GM12878 (cell line): ENCODE measurements around the gene ZNF365. TPM values are rescaled to one million over a fixed set of nuclear protein-coding genes. Genes with fewer than 3 reads are reported as not detected.

Experiments
- ATAC-seq: fragments of 200-7000 bp; cut with Tn5 transposase; 3 replicates; pipeline ENCODE4 v1.9.1; 2020; ENCODE audit warnings: mild to moderate bottlenecking, moderate library complexity
- BruUV-seq: library from RNA; stranded (reverse); fragments of 400-500 nt; replicated peaks from 2 replicates; lab custom pipeline; 2021; lab: Mats Ljungman, UMichigan
- CTCF ChIA-PET: fragments of 300-600 bp; sonication (Branson Sonifier 250); formaldehyde crosslinking; extraction: SDS; loops from one replicate; lab custom pipeline; 2021; ENCODE audit warnings: inconsistent platforms; lab: Yijun Ruan, JAX
- POLR2A ChIA-PET: fragments of 350-600 bp; formaldehyde crosslinking; extraction: SDS; loops from one replicate; lab custom pipeline; 2021; ENCODE audit warnings: inconsistent platforms; lab: Charles Lee
- RAD21 ChIA-PET: fragments of 300-600 bp; sonication (Branson Sonifier 250); formaldehyde crosslinking; loops from one replicate; lab custom pipeline; 2023; ENCODE audit warnings: antibody characterized with exemption; ENCODE audit not compliant: unreplicated experiment; lab: Charles Lee
- SMC1A ChIA-PET: fragments of 300-600 bp; sonication (Branson Sonifier 250); formaldehyde crosslinking; loops from one replicate; lab custom pipeline; 2023; ENCODE audit not compliant: unreplicated experiment, uncharacterized antibody; lab: Charles Lee
- DNase-seq: peaks from one replicate; pipeline ENCODE4 v3.0.0-alpha.2; 2011; ENCODE audit warnings: low read depth, low spot score
- FAIRE-seq: peaks from 3 replicates; lab custom pipeline; 2011; peaks lifted over from hg19 to GRCh38; lab: Jason Lieb, UNC
- H2AFZ ChIP-seq: 2 replicates; pipeline ENCODE4 v1.6.0; 2011; ENCODE audit warnings: low read depth, low read length, control low read depth; ENCODE audit not compliant: control insufficient read depth
- H3K27ac ChIP-seq: 2 replicates; pipeline ENCODE4 v1.5.1; 2011; ENCODE audit warnings: control low read depth; ENCODE audit not compliant: control insufficient read depth, insufficient read depth
- H3K27me3 ChIP-seq, 2 experiments: replicated peaks in 1 of 2; 2 replicates each; pipeline versions ENCODE4 v1.6.0 to v1.6.1; 2011; ENCODE audit warnings: low read length in 1 of 2; ENCODE audit not compliant: control insufficient read depth in 2 of 2, insufficient read depth in 2 of 2
- H3K36me3 ChIP-seq, 2 experiments: 2 replicates each; pipeline ENCODE4 v1.5.1; 2011; ENCODE audit warnings: low read length in 1 of 2; ENCODE audit not compliant: control insufficient read depth in 2 of 2, insufficient read depth in 2 of 2
- H3K4me1 ChIP-seq: 2 replicates; pipeline ENCODE4 v1.6.1; 2011; ENCODE audit warnings: mild to moderate bottlenecking, low read length, moderate library complexity, mixed read lengths; ENCODE audit not compliant: control insufficient read depth, insufficient read depth
- H3K4me2 ChIP-seq: 2 replicates; pipeline ENCODE4 v1.6.0; 2011; ENCODE audit warnings: control low read depth; ENCODE audit not compliant: control insufficient read depth, insufficient read depth
- H3K4me3 ChIP-seq: fragments of 200-600 bp; sonication (generic); 2 replicates; pipeline ENCODE4 v1.5.1; 2016
- H3K79me2 ChIP-seq: 2 replicates; pipeline ENCODE4 v1.6.0; 2011; ENCODE audit warnings: low read length; ENCODE audit not compliant: control insufficient read depth, insufficient read depth
- H3K9ac ChIP-seq: 2 replicates; pipeline ENCODE4 v1.8.0; 2011; ENCODE audit warnings: low read length, control low read depth, mixed read lengths; ENCODE audit not compliant: control insufficient read depth, insufficient read depth
- H3K9me3 ChIP-seq: replicated peaks from 3 replicates; pipeline ENCODE4 v1.5.1; 2011; ENCODE audit warnings: mild to moderate bottlenecking, low read length; ENCODE audit not compliant: control insufficient read depth, insufficient read depth
- H4K20me1 ChIP-seq: 2 replicates; pipeline ENCODE4 v1.6.0; 2011; ENCODE audit not compliant: control insufficient read depth, insufficient read depth
- FOXK2 ChIP-seq: fragments of 450-650 bp; IDR thresholded peaks from 2 replicates; pipeline ENCODE4 v1.6.1; 2017; ENCODE audit warnings: mild to moderate bottlenecking, moderate library complexity
- GATAD2B ChIP-seq: fragments of 450-650 bp; conservative IDR thresholded peaks from 2 replicates; pipeline ENCODE4 v1.6.1; 2017; ENCODE audit warnings: low read depth, mild to moderate bottlenecking, moderate library complexity
- LARP7 ChIP-seq: fragments of 450-650 bp; IDR thresholded peaks from 2 replicates; pipeline ENCODE4 v1.6.1; 2017; ENCODE audit warnings: mild to moderate bottlenecking
- WGBS: methylation state at CpG from one replicate; pipeline ENCODE4 v1.1.6; 2016; ENCODE audit warnings: low lambda C conversion rate; ENCODE audit not compliant: insufficient replicate concordance, insufficient coverage; ENCODE audit errors: missing lambda C conversion rate; 5-methylcytosine and 5-hydroxymethylcytosine counted together
- in situ Hi-C: fragments of 300-500 bp; cut with MboI; formaldehyde crosslinking; loops from 9 replicates; pipeline ENCODE4 v1.14.3; 2018; ENCODE audit warnings: mixed read lengths
- intact Hi-C: fragments of 100-400 bp; cut with micrococcal nuclease; formaldehyde crosslinking; loops from one replicate; pipeline ENCODE4 v1.14.2; 2022; ENCODE audit not compliant: unreplicated experiment
- polyA plus RNA-seq, 11 experiments: library from polyadenylated mRNA; depleted of rRNA in 4 of 11; unstranded in 6 of 11; stranded (reverse) in 5 of 11; fragments of >200 nt; fragmentation: Nextera tagmentation in 4 of 11; fragmentation: Illumina TruSeq in 1 of 11; extraction: Ambion mirVana in 4 of 11; extraction: Trizol in 1 of 11; gene quantifications; 1 replicate in 1 of 11; 2 replicates in 10 of 11; pipeline versions ENCODE4 v1.2.1 to v1.2.3, GENCODE V29; 2011 to 2016; ENCODE audit warnings: inconsistent platforms in 2 of 11, missing spikeins in 2 of 11, low read depth in 1 of 11
- total RNA-seq, 4 experiments: library from RNA; depleted of rRNA in 3 of 4; stranded (reverse); fragments of >200 nt in 3 of 4; fragmentation: Illumina TruSeq in 1 of 4; extraction: Trizol in 1 of 4; gene quantifications; 2 replicates each; pipeline versions ENCODE4 v1.2.1 to v1.2.3, GENCODE V29; 2013 to 2021
- TF ChIP-seq, protein P1 (sequence below): fragments of 450-650 bp; IDR thresholded peaks from 2 replicates; pipeline ENCODE4 v1.6.1; 2017; ENCODE audit warnings: antibody characterized with exemption, mild to moderate bottlenecking, moderate library complexity
- TF ChIP-seq, protein P2 (sequence below): fragments of 450-650 bp; IDR thresholded peaks from 2 replicates; pipeline ENCODE4 v1.6.1; 2016; ENCODE audit warnings: mild to moderate bottlenecking

The ZNF365 gene
- total and polyA plus RNA-seq, 10 of the 15 experiments (the other 5 are each of a cell fraction or from before 2014, with no cell fraction given), result 0.08 TPM; not detected in 9

DNA sequence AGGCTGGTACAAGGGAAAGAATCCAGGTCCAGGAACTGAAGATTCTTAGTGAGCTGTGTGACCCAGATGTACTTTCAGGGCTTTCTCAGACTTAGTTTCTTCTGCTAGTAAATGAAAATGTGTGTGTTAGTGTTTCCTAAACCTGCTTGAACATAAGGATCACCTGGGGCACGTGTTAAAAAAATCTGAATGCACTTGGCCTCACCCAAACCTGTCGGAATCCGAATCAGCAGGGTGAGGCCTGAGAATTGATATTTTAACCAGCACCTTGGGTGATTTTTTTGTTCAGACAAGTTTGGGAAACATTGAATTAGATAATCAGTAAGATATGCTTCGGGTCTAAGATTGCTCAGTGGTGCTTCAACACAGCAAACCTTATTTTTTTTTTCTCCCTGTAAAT, 59.7 kb downstream of the ZNF365 start:
- POLR2A ChIA-PET, result no interaction called here

More for the DNA sequence above, 59.7 kb downstream of the ZNF365 start:
- in situ Hi-C loops, result no loop called here
- no peak overlapping the region for H3K9ac ChIP-seq
- no peaks in the 10 kb centered on the region for H3K27me3 ChIP-seq
- CTCF ChIA-PET, result interaction anchor here (0.6 to 1.3 kb wide), 3 partner anchors 9 to 723 kb away, joined by 3 read pairs; no protein-coding TSS in a partner anchor
- no peaks in the 10 kb centered on the region for H3K36me3 ChIP-seq
- H3K79me2 ChIP-seq, result no peaks in the 10 kb centered on the region
- no peak for TF ChIP-seq LARP7
- TF ChIP-seq, protein P1, sequence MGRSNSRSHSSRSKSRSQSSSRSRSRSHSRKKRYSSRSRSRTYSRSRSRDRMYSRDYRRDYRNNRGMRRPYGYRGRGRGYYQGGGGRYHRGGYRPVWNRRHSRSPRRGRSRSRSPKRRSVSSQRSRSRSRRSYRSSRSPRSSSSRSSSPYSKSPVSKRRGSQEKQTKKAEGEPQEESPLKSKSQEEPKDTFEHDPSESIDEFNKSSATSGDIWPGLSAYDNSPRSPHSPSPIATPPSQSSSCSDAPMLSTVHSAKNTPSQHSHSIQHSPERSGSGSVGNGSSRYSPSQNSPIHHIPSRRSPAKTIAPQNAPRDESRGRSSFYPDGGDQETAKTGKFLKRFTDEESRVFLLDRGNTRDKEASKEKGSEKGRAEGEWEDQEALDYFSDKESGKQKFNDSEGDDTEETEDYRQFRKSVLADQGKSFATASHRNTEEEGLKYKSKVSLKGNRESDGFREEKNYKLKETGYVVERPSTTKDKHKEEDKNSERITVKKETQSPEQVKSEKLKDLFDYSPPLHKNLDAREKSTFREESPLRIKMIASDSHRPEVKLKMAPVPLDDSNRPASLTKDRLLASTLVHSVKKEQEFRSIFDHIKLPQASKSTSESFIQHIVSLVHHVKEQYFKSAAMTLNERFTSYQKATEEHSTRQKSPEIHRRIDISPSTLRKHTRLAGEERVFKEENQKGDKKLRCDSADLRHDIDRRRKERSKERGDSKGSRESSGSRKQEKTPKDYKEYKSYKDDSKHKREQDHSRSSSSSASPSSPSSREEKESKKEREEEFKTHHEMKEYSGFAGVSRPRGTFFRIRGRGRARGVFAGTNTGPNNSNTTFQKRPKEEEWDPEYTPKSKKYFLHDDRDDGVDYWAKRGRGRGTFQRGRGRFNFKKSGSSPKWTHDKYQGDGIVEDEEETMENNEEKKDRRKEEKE, result no peak
- TF ChIP-seq, protein P2, sequence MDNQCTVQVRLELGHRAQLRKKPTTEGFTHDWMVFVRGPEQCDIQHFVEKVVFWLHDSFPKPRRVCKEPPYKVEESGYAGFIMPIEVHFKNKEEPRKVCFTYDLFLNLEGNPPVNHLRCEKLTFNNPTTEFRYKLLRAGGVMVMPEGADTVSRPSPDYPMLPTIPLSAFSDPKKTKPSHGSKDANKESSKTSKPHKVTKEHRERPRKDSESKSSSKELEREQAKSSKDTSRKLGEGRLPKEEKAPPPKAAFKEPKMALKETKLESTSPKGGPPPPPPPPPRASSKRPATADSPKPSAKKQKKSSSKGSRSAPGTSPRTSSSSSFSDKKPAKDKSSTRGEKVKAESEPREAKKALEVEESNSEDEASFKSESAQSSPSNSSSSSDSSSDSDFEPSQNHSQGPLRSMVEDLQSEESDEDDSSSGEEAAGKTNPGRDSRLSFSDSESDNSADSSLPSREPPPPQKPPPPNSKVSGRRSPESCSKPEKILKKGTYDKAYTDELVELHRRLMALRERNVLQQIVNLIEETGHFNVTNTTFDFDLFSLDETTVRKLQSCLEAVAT, result no peak
- TF ChIP-seq GATAD2B, result no peak
- TF ChIP-seq FOXK2, result no peak
- TF ChIP-seq, all 136 proteins: peak for 0
- no peak for FAIRE-seq
- no peak for ATAC-seq
- intact Hi-C loops, result loop anchor here (10.0 kb wide), 2 partner anchors 121 to 251 kb away; no protein-coding TSS in a partner anchor
- WGBS, result 29% methylated on average over 4 of the region's 4 CpGs
- Histone ChIP-seq H3K9me3 (no peaks in the 10 kb centered on the region), H2AFZ (no peak overlapping the region), H3K4me3 (no peak overlapping the region), H3K27ac (no peak overlapping the region), H4K20me1 (no peaks in the 10 kb centered on the region), H3K4me2 (no peak overlapping the region), H3K4me1 (peaks cover 6% of the 10 kb centered on the region; the same call in 1 of the 2 replicates)
- DNase-seq, result no peak
- ChIA-PET RAD21 (interaction anchor here (1.4 kb wide), 1 partner anchor 419 kb away, joined by 3 read pairs; no protein-coding TSS in a partner anchor), SMC1A (interaction anchor here (1.0 to 1.3 kb wide), 3 partner anchors 16 to 559 kb away, joined by 3 read pairs; no protein-coding TSS in a partner anchor)
- no TSS peak for BruUV-seq
